Activated naive CD4-positive, alpha-beta T cell treated with anti-CD3 and anti-CD28 coated beads, Interleukin-2, amount 50 U/mL, for 16 hours (primary cell): Measurements from ENCODE around the gene LRRTM4.
"Not testable (repeated sequence)": the region's sequence is repeated elsewhere in the genome, so short reads cannot be mapped to it uniquely, and the experiment has no call there.

ENCODE experiments used
- DNase-seq: peaks from one replicate; pipeline ENCODE4 v3.0.0-alpha.2; 2020

Gene LRRTM4

GRCh38 chr2:77309725-77310124, 212.5 kb downstream of the LRRTM4 start:
- DNase-seq = no peak

- no peak for DNase-seq
These were observed 220.7 kb downstream of the LRRTM4 start for GRCh38 chr2:77301441-77301840.

- no peak for DNase-seq
These were observed 225.4 kb downstream of the LRRTM4 start for GRCh38 chr2:77296791-77297190.

- DNase-seq = no peak
These were observed 227.7 kb downstream of the LRRTM4 start for GRCh38 chr2:77294474-77294873.

- no peak for DNase-seq
These were observed 237.8 kb downstream of the LRRTM4 start for GRCh38 chr2:77284353-77284752.

GRCh38 chr2:77271262-77271661, 250.9 kb downstream of the LRRTM4 start:
- DNase-seq = no peak

GRCh38 chr2:77270433-77270832, 251.7 kb downstream of the LRRTM4 start:
- DNase-seq = no peak

- no peak for DNase-seq
These were observed 253.6 kb downstream of the LRRTM4 start for GRCh38 chr2:77268626-77269025.

GRCh38 chr2:77232909-77233425, 289.2 kb downstream of the LRRTM4 start:
- DNase-seq = no peak

- no peak for DNase-seq
These were observed 293.8 kb downstream of the LRRTM4 start for GRCh38 chr2:77228391-77228790.

- no peak for DNase-seq
These were observed 311.5 kb downstream of the LRRTM4 start for GRCh38 chr2:77210725-77211124.

GRCh38 chr2:77207331-77207730, 314.8 kb downstream of the LRRTM4 start:
- DNase-seq = no peak

GRCh38 chr2:77201755-77202154, 320.4 kb downstream of the LRRTM4 start:
- DNase-seq = no peak

GRCh38 chr2:77199411-77199810, 322.8 kb downstream of the LRRTM4 start:
- no peak for DNase-seq

- no peak for DNase-seq
These were observed 328.2 kb downstream of the LRRTM4 start for GRCh38 chr2:77193858-77194448.

GRCh38 chr2:77192811-77193289, 329.3 kb downstream of the LRRTM4 start:
- no peak for DNase-seq

GRCh38 chr2:77191665-77192064, 330.5 kb downstream of the LRRTM4 start:
- DNase-seq = no peak

GRCh38 chr2:77190721-77191346, 331.3 kb downstream of the LRRTM4 start:
- no peak for DNase-seq

- no peak for DNase-seq
These were observed 337.1 kb downstream of the LRRTM4 start for GRCh38 chr2:77185052-77185451.

- no peak for DNase-seq
These were observed 342.9 kb downstream of the LRRTM4 start for GRCh38 chr2:77179297-77179696.

GRCh38 chr2:77175266-77175780, 346.9 kb downstream of the LRRTM4 start:
- not testable (repeated sequence) for DNase-seq

GRCh38 chr2:77169426-77169825, 352.8 kb downstream of the LRRTM4 start:
- no peak for DNase-seq

GRCh38 chr2:77164021-77164420, 358.2 kb downstream of the LRRTM4 start:
- not testable (repeated sequence) for DNase-seq

- DNase-seq = no peak
These were observed 361.2 kb downstream of the LRRTM4 start for GRCh38 chr2:77161009-77161408.
